PC-3 (cell line): ENCODE results near the gene ADAMTSL5. TPM values are rescaled to one million over a fixed set of nuclear protein-coding genes. Genes with fewer than 3 reads are reported as not detected.

Experiments
- ATAC-seq: fragments of 200-7000 bp; cut with Tn5 transposase; 2 replicates; pipeline ENCODE4 v1.9.1; 2020; ENCODE audit warnings: mild to moderate bottlenecking, moderate library complexity
- BruUV-seq: library from RNA; stranded (reverse); fragments of 400-500 nt; replicated peaks from 2 replicates; lab custom pipeline; 2021; lab: Mats Ljungman, UMichigan
- CTCF ChIA-PET: fragments of 300-600 bp; sonication (Branson Sonifier 250); formaldehyde crosslinking; loops from one replicate; lab custom pipeline; 2022; ENCODE audit warnings: antibody characterized with exemption; lab: Charles Lee
- POLR2A ChIA-PET: fragments of 300-600 bp; sonication (Branson Sonifier 250); formaldehyde crosslinking; loops from one replicate; lab custom pipeline; 2022; ENCODE audit warnings: antibody characterized with exemption; ENCODE audit not compliant: unreplicated experiment; lab: Charles Lee
- DNase-seq: peaks from one replicate; pipeline ENCODE4 v3.0.0-alpha.2; 2015
- H2AFZ ChIP-seq: fragments of 300-600 bp; sonication (generic); 2 replicates; pipeline ENCODE4 v1.6.0; 2016; ENCODE audit warnings: antibody characterized with exemption, low read length
- H3F3A ChIP-seq: fragments of 300-600 bp; sonication (generic); one replicate; pipeline ENCODE4 v1.6.0; 2017; ENCODE audit warnings: antibody characterized with exemption, low read length, control low read depth, mild to moderate bottlenecking; ENCODE audit not compliant: unreplicated experiment
- H3K27ac ChIP-seq: fragments of 300-600 bp; sonication (generic); 2 replicates; pipeline ENCODE4 v1.5.1; 2016; ENCODE audit warnings: mild to moderate bottlenecking, low read length
- H3K27me3 ChIP-seq: fragments of 300-600 bp; sonication (generic); 2 replicates; pipeline ENCODE4 v1.6.1; 2016; ENCODE audit warnings: low read length, mixed read lengths
- H3K36me3 ChIP-seq: fragments of 300-600 bp; sonication (generic); 2 replicates; pipeline ENCODE4 v1.6.1; 2016; ENCODE audit warnings: low read depth, mixed run types, low read length, mixed read lengths
- H3K4me1 ChIP-seq: fragments of 300-600 bp; sonication (generic); 2 replicates; pipeline ENCODE4 v1.5.1; 2016; ENCODE audit warnings: low read length; ENCODE audit not compliant: insufficient read depth
- H3K4me2 ChIP-seq: fragments of 300-600 bp; sonication (generic); 2 replicates; pipeline ENCODE4 v1.6.0; 2016; ENCODE audit warnings: low read length
- H3K4me3 ChIP-seq: fragments of 300-600 bp; sonication (generic); 2 replicates; pipeline ENCODE4 v1.5.1; 2016; ENCODE audit warnings: mild to moderate bottlenecking, low read length, mixed read lengths
- H3K79me2 ChIP-seq: fragments of 300-600 bp; sonication (generic); 2 replicates; pipeline ENCODE4 v1.6.1; 2017; ENCODE audit warnings: low read length, mixed read lengths
- H3K9ac ChIP-seq: fragments of 300-600 bp; sonication (generic); 2 replicates; pipeline ENCODE4 v1.6.0; 2016; ENCODE audit warnings: mild to moderate bottlenecking, low read length
- H3K9me2 ChIP-seq: fragments of 300-600 bp; sonication (generic); replicated peaks from 2 replicates; pipeline ENCODE4 v1.6.1; 2016; ENCODE audit warnings: mixed run types, low read length, mixed read lengths
- H3K9me3 ChIP-seq: fragments of 300-600 bp; sonication (generic); 2 replicates; pipeline ENCODE4 v1.6.1; 2016; ENCODE audit warnings: low read length, mixed read lengths
- H4K20me1 ChIP-seq: fragments of 300-600 bp; sonication (generic); 2 replicates; pipeline ENCODE4 v1.6.1; 2016; ENCODE audit warnings: low read length, mixed read lengths
- EZH2 ChIP-seq: fragments of 300-600 bp; sonication (generic); IDR thresholded peaks from one replicate; pipeline ENCODE4 v1.6.1; 2017; ENCODE audit warnings: antibody characterized with exemption, mild to moderate bottlenecking, low read length; ENCODE audit not compliant: unreplicated experiment
- EZH2phosphoT487 ChIP-seq: fragments of 300-600 bp; sonication (generic); IDR thresholded peaks from 2 replicates; pipeline ENCODE4 v1.6.1; 2018; ENCODE audit warnings: mild to moderate bottlenecking, antibody characterized with exemption, low read length, borderline replicate concordance
- intact Hi-C: fragments of 100-400 bp; cut with micrococcal nuclease; formaldehyde crosslinking; loops from 2 replicates; pipeline ENCODE4 v1.9.0; 2023
- total RNA-seq: library from RNA; depleted of rRNA; stranded (reverse); fragments of >200 nt; gene quantifications from 2 replicates; pipeline ENCODE4 v1.2.3, GENCODE V29; 2014
- TF ChIP-seq, protein P1 (sequence below): fragments of 300-600 bp; sonication (generic); conservative IDR thresholded peaks from 2 replicates; pipeline ENCODE4 v1.5.1; 2017; ENCODE audit warnings: antibody characterized with exemption, low read depth, mild to moderate bottlenecking, low read length

Gene ADAMTSL5
- total RNA-seq, 1 experiment from 2014 or later, result 5.0 TPM

DNA sequence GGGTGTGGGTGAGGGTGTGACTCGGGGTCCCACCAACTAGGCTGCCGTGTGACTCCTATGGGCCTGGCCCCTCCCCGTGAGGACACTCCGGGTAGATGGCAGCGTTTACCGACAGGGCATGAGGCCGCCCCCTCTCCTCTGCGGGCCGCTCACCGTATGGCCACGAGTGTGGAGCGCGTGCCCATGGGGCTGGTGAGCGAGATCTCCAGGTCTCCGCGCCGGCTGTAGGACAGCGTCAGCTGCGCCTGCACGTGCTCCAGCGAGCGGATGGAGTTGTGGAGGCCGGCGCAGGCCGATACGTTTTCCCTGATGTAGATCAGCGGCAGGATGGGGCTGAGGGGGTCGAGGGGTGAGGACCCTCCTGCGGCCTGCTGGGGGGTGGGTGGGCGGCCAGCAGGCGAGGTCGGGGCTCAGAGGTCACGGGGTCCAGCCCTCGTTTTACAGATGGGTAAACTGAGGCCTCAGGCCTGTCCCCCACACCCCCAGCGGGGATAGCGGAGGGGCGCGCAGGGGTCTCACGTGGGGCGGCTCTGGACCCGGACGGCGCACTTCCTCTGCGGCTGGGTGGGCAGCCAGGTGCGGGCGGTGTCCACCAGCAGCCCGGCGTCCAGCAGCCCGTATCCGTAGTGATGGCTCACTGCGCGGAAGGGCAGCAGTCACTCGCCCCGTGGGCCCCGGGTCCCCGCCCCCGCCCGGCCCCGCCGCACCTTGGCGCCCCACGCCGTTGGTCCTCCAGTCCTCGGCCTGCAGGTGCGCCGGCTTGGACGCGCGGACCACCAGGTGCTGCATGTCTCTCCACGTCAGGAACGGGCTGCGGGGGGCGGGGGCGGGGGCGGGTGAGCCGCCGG, 29.5 kb downstream of the ADAMTSL5 start:
- Histone ChIP-seq H3K79me2 (peaks cover 7% of the 10 kb centered on the region), H3K4me2 (no peak overlapping the region), H3F3A (no peaks in the 10 kb centered on the region), H3K36me3 (no peaks in the 10 kb centered on the region), H3K9ac (no peak overlapping the region), H4K20me1 (no peaks in the 10 kb centered on the region), H3K4me1 (no peaks in the 10 kb centered on the region), H2AFZ (no peak overlapping the region), H3K9me3 (no peaks in the 10 kb centered on the region), H3K4me3 (no peak overlapping the region), H3K9me2 (no peaks in the 10 kb centered on the region), H3K27ac (no peak overlapping the region), H3K27me3 (no peaks in the 10 kb centered on the region)
- ATAC-seq, result no peak
- TF ChIP-seq, protein P1, sequence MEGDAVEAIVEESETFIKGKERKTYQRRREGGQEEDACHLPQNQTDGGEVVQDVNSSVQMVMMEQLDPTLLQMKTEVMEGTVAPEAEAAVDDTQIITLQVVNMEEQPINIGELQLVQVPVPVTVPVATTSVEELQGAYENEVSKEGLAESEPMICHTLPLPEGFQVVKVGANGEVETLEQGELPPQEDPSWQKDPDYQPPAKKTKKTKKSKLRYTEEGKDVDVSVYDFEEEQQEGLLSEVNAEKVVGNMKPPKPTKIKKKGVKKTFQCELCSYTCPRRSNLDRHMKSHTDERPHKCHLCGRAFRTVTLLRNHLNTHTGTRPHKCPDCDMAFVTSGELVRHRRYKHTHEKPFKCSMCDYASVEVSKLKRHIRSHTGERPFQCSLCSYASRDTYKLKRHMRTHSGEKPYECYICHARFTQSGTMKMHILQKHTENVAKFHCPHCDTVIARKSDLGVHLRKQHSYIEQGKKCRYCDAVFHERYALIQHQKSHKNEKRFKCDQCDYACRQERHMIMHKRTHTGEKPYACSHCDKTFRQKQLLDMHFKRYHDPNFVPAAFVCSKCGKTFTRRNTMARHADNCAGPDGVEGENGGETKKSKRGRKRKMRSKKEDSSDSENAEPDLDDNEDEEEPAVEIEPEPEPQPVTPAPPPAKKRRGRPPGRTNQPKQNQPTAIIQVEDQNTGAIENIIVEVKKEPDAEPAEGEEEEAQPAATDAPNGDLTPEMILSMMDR, result no peak
- TF ChIP-seq EZH2phosphoT487, result no peak
- TF ChIP-seq EZH2, result no peak
- ChIA-PET CTCF (no interaction called here), POLR2A (no interaction called here)
- intact Hi-C loops, result no loop called here
- no TSS peak for BruUV-seq
- no peak for DNase-seq

DNA sequence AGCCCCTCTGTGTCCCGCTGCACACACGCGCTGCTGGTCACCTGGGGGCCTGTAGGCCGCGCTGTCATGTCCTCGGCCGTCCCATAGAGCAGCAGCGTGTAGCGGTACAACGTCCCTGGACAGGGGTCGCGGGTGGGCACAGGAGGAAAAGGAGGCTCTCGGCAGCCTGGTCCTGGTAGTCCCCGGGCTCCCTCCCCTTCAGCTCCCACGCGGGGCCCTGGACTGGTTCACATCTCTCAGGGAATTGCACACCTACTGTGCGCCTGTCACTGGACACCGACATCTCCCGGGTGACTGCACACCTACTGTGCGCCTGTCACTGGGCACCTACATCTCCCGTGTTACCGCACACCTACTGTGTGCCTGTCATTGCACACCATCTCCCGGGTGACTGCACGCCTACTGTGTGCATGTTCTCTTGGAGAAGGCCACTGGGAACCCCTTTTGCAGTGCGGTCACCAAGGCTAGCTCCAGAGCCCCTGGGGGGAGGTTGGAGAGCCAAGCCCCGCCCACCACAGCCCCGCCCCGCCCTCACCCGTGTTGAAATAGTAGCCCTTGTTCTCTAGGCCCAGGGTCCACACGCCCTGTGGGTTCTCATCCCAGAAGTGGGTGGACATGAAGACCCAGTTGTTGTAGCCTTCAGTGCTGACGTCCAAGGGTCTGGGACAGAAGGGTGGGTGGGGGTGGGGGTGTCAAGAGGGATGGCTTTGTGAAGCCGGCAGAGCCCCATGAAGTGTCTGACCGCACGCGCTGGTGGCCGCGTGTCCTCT, 30.3 kb downstream of the ADAMTSL5 start:
- peaks cover 13% of the 10 kb centered on the region for H3K79me2 ChIP-seq
- intact Hi-C loops, result no loop called here
- DNase-seq, result no peak
- TF ChIP-seq EZH2phosphoT487 (no peak), EZH2 (no peak)
- TF ChIP-seq, protein P1, result no peak
- H3K27me3 ChIP-seq, result no peaks in the 10 kb centered on the region
- no peaks in the 10 kb centered on the region for H3K9me2 ChIP-seq
- no peaks in the 10 kb centered on the region for H3K36me3 ChIP-seq
- no peak overlapping the region for H2AFZ ChIP-seq
- no peaks in the 10 kb centered on the region for H3K9me3 ChIP-seq
- CTCF ChIA-PET, result no interaction called here
- H3K9ac ChIP-seq, result no peak overlapping the region
- H3K27ac ChIP-seq, result no peak overlapping the region
- no peaks in the 10 kb centered on the region for H4K20me1 ChIP-seq
- ATAC-seq, result no peak
- H3K4me2 ChIP-seq, result no peak overlapping the region
- no peak overlapping the region for H3K4me3 ChIP-seq
- POLR2A ChIA-PET, result no interaction called here
- BruUV-seq, result no TSS peak
- no peaks in the 10 kb centered on the region for H3K4me1 ChIP-seq
- no peaks in the 10 kb centered on the region for H3F3A ChIP-seq
